CD8-positive, alpha-beta memory T cell (primary cell): ENCODE measurements around the gene GRIN2D. TPM values are rescaled to one million over a fixed set of nuclear protein-coding genes. Genes with fewer than 3 reads are reported as not detected.

ENCODE experiments used
- CTCF ChIA-PET: fragments of 350-600 bp; sonication (Branson Sonifier 250); formaldehyde crosslinking; loops from one replicate; lab custom pipeline; 2021; ENCODE audit warnings: antibody characterized with exemption; lab: Charles Lee
- POLR2A ChIA-PET: fragments of 350-600 bp; sonication (Branson Sonifier 250); formaldehyde crosslinking; loops from one replicate; lab custom pipeline; 2021; ENCODE audit warnings: antibody characterized with exemption; lab: Charles Lee
- DNase-seq, 5 donors: peaks; one replicate each; pipeline versions ENCODE4 v3.0.0 to v3.0.0-alpha.2; 2020 to 2022; ENCODE audit warnings: mixed read lengths in 1 of 5
- H3K27ac ChIP-seq: one replicate; pipeline ENCODE4 v1.7.0; 2013; ENCODE audit warnings: low read depth, mild to moderate bottlenecking, low read length, moderate library complexity
- H3K27me3 ChIP-seq: 2 replicates; pipeline ENCODE4 v1.7.0; 2013; ENCODE audit warnings: low read length, mild to moderate bottlenecking; ENCODE audit not compliant: insufficient read depth, poor library complexity, severe bottlenecking
- H3K36me3 ChIP-seq: 2 replicates; pipeline ENCODE4 v1.7.0; 2013; ENCODE audit warnings: mild to moderate bottlenecking, low read length, moderate library complexity; ENCODE audit not compliant: insufficient read depth
- H3K4me1 ChIP-seq: 2 replicates; pipeline ENCODE4 v1.7.0; 2013; ENCODE audit warnings: mild to moderate bottlenecking, low read length, moderate library complexity; ENCODE audit not compliant: insufficient read depth
- H3K4me3 ChIP-seq: 2 replicates; pipeline ENCODE4 v1.7.0; 2013; ENCODE audit warnings: mild to moderate bottlenecking, low read length
- H3K9me3 ChIP-seq: 2 replicates; pipeline ENCODE4 v1.7.0; 2013; ENCODE audit warnings: mild to moderate bottlenecking, low read length
- H3K27ac Mint-ChIP-seq, 8 donors: one replicate each; pipeline ENCODE4 v1.8.0; 2020 to 2021; ENCODE audit warnings: mixed read lengths in 8 of 8, mild to moderate bottlenecking in 6 of 8, inconsistent platforms in 3 of 8, moderate library complexity in 3 of 8
- H3K27me3 Mint-ChIP-seq, 2 donors: one replicate each; pipeline ENCODE4 v1.8.0; 2020 to 2021; ENCODE audit warnings: mixed read lengths in 2 of 2, mild to moderate bottlenecking in 1 of 2, moderate library complexity in 1 of 2
- H3K36me3 Mint-ChIP-seq, 3 donors: one replicate each; pipeline ENCODE4 v1.8.0; 2020 to 2021; ENCODE audit warnings: mixed read lengths in 3 of 3, inconsistent platforms in 1 of 3, mild to moderate bottlenecking in 1 of 3
- H3K4me1 Mint-ChIP-seq, 3 donors: one replicate each; pipeline ENCODE4 v1.8.0; 2020 to 2021; ENCODE audit warnings: mixed read lengths in 3 of 3, inconsistent platforms in 1 of 3, mild to moderate bottlenecking in 1 of 3
- H3K4me3 Mint-ChIP-seq, 7 donors: one replicate each; pipeline ENCODE4 v1.8.0; 2020 to 2021; ENCODE audit warnings: mixed read lengths in 7 of 7, mild to moderate bottlenecking in 6 of 7, moderate library complexity in 4 of 7, inconsistent platforms in 2 of 7
- H3K9me3 Mint-ChIP-seq, 5 donors: one replicate each; pipeline ENCODE4 v1.8.0; 2020 to 2022; ENCODE audit warnings: mixed read lengths in 5 of 5, mild to moderate bottlenecking in 3 of 5, moderate library complexity in 2 of 5, inconsistent platforms in 1 of 5
- polyA plus RNA-seq: library from polyadenylated mRNA; unstranded; fragments of 300-500 nt; fragmentation: Illumina TruSeq; gene quantifications from one replicate; pipeline ENCODE4 v1.2.3, GENCODE V29; 2021
- total RNA-seq, 2 experiments: library from RNA; stranded (reverse); gene quantifications; one replicate each; pipeline ENCODE4 v1.2.3, GENCODE V29; 2021

Gene GRIN2D
- total and polyA plus RNA-seq, 3 experiments from 2014 or later = 0.05 to 0.26 (median 0.13) TPM

GRCh38 chr19:48395170-48395455 lies 1.6 kb downstream of the GRIN2D start:
- no peak overlapping the region for H3K27ac ChIP-seq
- ChIA-PET POLR2A (interaction anchor here (0.6 to 0.8 kb wide), 2 partner anchors 60 to 75 kb away, joined by 3 to 5 read pairs; partner anchors contain the start of gene KCNJ14), CTCF (interaction anchor here (0.7 kb wide), 1 partner anchor 1815 kb away, joined by 4 read pairs; no protein-coding TSS in a partner anchor)
- H3K36me3 ChIP-seq = no peaks in the 10 kb centered on the region
- no peak for DNase-seq
- H3K4me1 ChIP-seq = peaks cover 49% of the 10 kb centered on the region
- peak overlapping the region in 2 of 8 donors; percentile 23 to 32 for H3K27ac Mint-ChIP-seq
- no peak overlapping the region for H3K4me3 ChIP-seq
- peak overlapping the region in 4 of 7 donors; percentile 23 to 65 (median 50) for H3K4me3 Mint-ChIP-seq
- no peaks in the 10 kb centered on the region for H3K9me3 ChIP-seq
- H3K27me3 ChIP-seq = peaks cover 29% of the 10 kb centered on the region
- peaks cover 0 to 2% (median 0%) of the 10 kb centered on the region in 5 donors for H3K9me3 Mint-ChIP-seq
- H3K36me3 Mint-ChIP-seq = peaks cover 0 to 8% (median 0%) of the 10 kb centered on the region in 3 donors
- H3K4me1 Mint-ChIP-seq = peaks cover 32 to 66% (median 37%) of the 10 kb centered on the region in 3 donors
- H3K27me3 Mint-ChIP-seq = peaks cover 28 to 33% of the 10 kb centered on the region in 2 donors

- H3K4me1 Mint-ChIP-seq = peaks cover 32 to 66% (median 37%) of the 10 kb centered on the region in 3 donors
- no peaks in the 10 kb centered on the region for H3K9me3 ChIP-seq
- peaks cover 0 to 2% (median 0%) of the 10 kb centered on the region in 5 donors for H3K9me3 Mint-ChIP-seq
- no peak for DNase-seq
- no peak overlapping the region for H3K27ac ChIP-seq
- no peaks in the 10 kb centered on the region for H3K36me3 ChIP-seq
- peak overlapping the region in 3 of 7 donors; percentile 23 to 61 (median 59) for H3K4me3 Mint-ChIP-seq
- H3K27me3 ChIP-seq = peaks cover 29% of the 10 kb centered on the region
- H3K36me3 Mint-ChIP-seq = peaks cover 0 to 6% (median 0%) of the 10 kb centered on the region in 3 donors
- peaks cover 28 to 33% of the 10 kb centered on the region in 2 donors for H3K27me3 Mint-ChIP-seq
- peak overlapping the region in 1 of 8 donors; percentile 23 for H3K27ac Mint-ChIP-seq
- H3K4me1 ChIP-seq = peaks cover 45% of the 10 kb centered on the region
- no peak overlapping the region for H3K4me3 ChIP-seq
- ChIA-PET CTCF (interaction anchor here (0.7 kb wide), 1 partner anchor 1815 kb away, joined by 4 read pairs; no protein-coding TSS in a partner anchor), POLR2A (interaction anchor here (0.6 to 0.8 kb wide), 3 partner anchors 48 to 75 kb away, joined by 3 to 5 read pairs (median 4); partner anchors contain the start of gene KCNJ14)
These were observed 2.0 kb downstream of the GRIN2D start for GRCh38 chr19:48395499-48395898.

GRCh38 chr19:48396016-48396823 lies 2.8 kb downstream of the GRIN2D start:
- peak overlapping the region in 2 of 7 donors; percentile 23 to 56 for H3K4me3 Mint-ChIP-seq
- H3K4me1 Mint-ChIP-seq = peaks cover 32 to 66% (median 37%) of the 10 kb centered on the region in 3 donors
- DNase-seq = no peak
- peaks cover 28 to 33% of the 10 kb centered on the region in 2 donors for H3K27me3 Mint-ChIP-seq
- no peak overlapping the region for H3K27ac Mint-ChIP-seq
- peaks cover 0 to 2% (median 0%) of the 10 kb centered on the region in 5 donors for H3K9me3 Mint-ChIP-seq
- H3K4me3 ChIP-seq = no peak overlapping the region
- no peak overlapping the region for H3K27ac ChIP-seq
- no peaks in the 10 kb centered on the region for H3K9me3 ChIP-seq
- peaks cover 45% of the 10 kb centered on the region for H3K4me1 ChIP-seq
- POLR2A ChIA-PET = interaction anchor here (0.8 kb wide), 1 partner anchor 47 kb away, joined by 4 read pairs; no protein-coding TSS in a partner anchor
- peaks cover 29% of the 10 kb centered on the region for H3K27me3 ChIP-seq
- H3K36me3 ChIP-seq = no peaks in the 10 kb centered on the region
- no peaks in the 10 kb centered on the region for H3K36me3 Mint-ChIP-seq
- CTCF ChIA-PET = no interaction called here

- Mint-ChIP-seq H3K9me3 (peaks cover 0 to 2% (median 0%) of the 10 kb centered on the region in 5 donors), H3K36me3 (no peaks in the 10 kb centered on the region), H3K27me3 (peaks cover 28 to 33% of the 10 kb centered on the region in 2 donors), H3K4me3 (no peak overlapping the region), H3K27ac (peak overlapping the region in 2 of 8 donors; percentile 47 to 88), H3K4me1 (peaks cover 28 to 65% (median 35%) of the 10 kb centered on the region in 3 donors)
- Histone ChIP-seq H3K27ac (no peak overlapping the region), H3K36me3 (no peaks in the 10 kb centered on the region), H3K9me3 (no peaks in the 10 kb centered on the region), H3K4me3 (no peak overlapping the region), H3K4me1 (peaks cover 41% of the 10 kb centered on the region), H3K27me3 (peaks cover 29% of the 10 kb centered on the region)
- ChIA-PET CTCF (no interaction called here), POLR2A (no interaction called here)
- no peak for DNase-seq
These were observed 3.3 kb downstream of the GRIN2D start for GRCh38 chr19:48396824-48397176.

- peaks cover 29% of the 10 kb centered on the region for H3K27me3 ChIP-seq
- Mint-ChIP-seq H3K9me3 (peaks cover 0 to 2% (median 0%) of the 10 kb centered on the region in 5 donors), H3K27me3 (peaks cover 28 to 33% of the 10 kb centered on the region in 2 donors), H3K36me3 (no peaks in the 10 kb centered on the region), H3K4me1 (peaks cover 30 to 66% (median 39%) of the 10 kb centered on the region in 3 donors), H3K27ac (peak overlapping the region; percentile 41 to 92 (median 84)), H3K4me3 (peak overlapping the region; percentile 82 to 94 (median 89))
- peak overlapping the region; percentile 35 for H3K4me3 ChIP-seq
- ChIA-PET CTCF (no interaction called here), POLR2A (no interaction called here)
- no peaks in the 10 kb centered on the region for H3K9me3 ChIP-seq
- H3K4me1 ChIP-seq = peaks cover 40% of the 10 kb centered on the region
- DNase-seq = no peak
- H3K27ac ChIP-seq = peak overlapping the region; percentile 57
- H3K36me3 ChIP-seq = no peaks in the 10 kb centered on the region
These were observed 4.0 kb downstream of the GRIN2D start for GRCh38 chr19:48397263-48398101.

- Mint-ChIP-seq H3K27me3 (peaks cover 28 to 31% of the 10 kb centered on the region in 2 donors), H3K4me3 (peak overlapping the region; percentile 82 to 94 (median 89)), H3K9me3 (no peaks in the 10 kb centered on the region), H3K4me1 (peaks cover 28 to 64% (median 39%) of the 10 kb centered on the region in 3 donors), H3K27ac (peak overlapping the region; percentile 41 to 92 (median 84)), H3K36me3 (no peaks in the 10 kb centered on the region)
- DNase-seq = no peak
- CTCF ChIA-PET = no interaction called here
- POLR2A ChIA-PET = interaction anchor here (0.6 kb wide), 1 partner anchor 596 kb away, joined by 3 read pairs; the partner anchor contains the start of gene RUVBL2
- H3K4me1 ChIP-seq = peaks cover 40% of the 10 kb centered on the region
- H3K36me3 ChIP-seq = no peaks in the 10 kb centered on the region
- H3K9me3 ChIP-seq = no peaks in the 10 kb centered on the region
- peaks cover 25% of the 10 kb centered on the region for H3K27me3 ChIP-seq
- H3K27ac ChIP-seq = peak overlapping the region; percentile 57
- peak overlapping the region; percentile 35 for H3K4me3 ChIP-seq
These were observed 4.6 kb downstream of the GRIN2D start for GRCh38 chr19:48398102-48398374.

GRCh38 chr19:48398375-48399235 lies 5.1 kb downstream of the GRIN2D start:
- Histone ChIP-seq H3K27me3 (peaks cover 25% of the 10 kb centered on the region), H3K4me1 (peaks cover 36% of the 10 kb centered on the region), H3K36me3 (no peaks in the 10 kb centered on the region), H3K9me3 (no peaks in the 10 kb centered on the region), H3K4me3 (peak overlapping the region; percentile 35), H3K27ac (peak overlapping the region; percentile 57)
- peak overlapping the region; percentile 47 to 91 (median 75) for H3K4me3 Mint-ChIP-seq
- POLR2A ChIA-PET = interaction anchor here (0.6 kb wide), 1 partner anchor 595 kb away, joined by 3 read pairs; the partner anchor contains the start of gene RUVBL2
- H3K9me3 Mint-ChIP-seq = no peaks in the 10 kb centered on the region
- H3K36me3 Mint-ChIP-seq = no peaks in the 10 kb centered on the region
- CTCF ChIA-PET = no interaction called here
- peaks cover 31 to 67% (median 43%) of the 10 kb centered on the region in 3 donors for H3K4me1 Mint-ChIP-seq
- H3K27me3 Mint-ChIP-seq = peaks cover 28 to 31% of the 10 kb centered on the region in 2 donors
- H3K27ac Mint-ChIP-seq = peak overlapping the region in 7 of 8 donors; percentile 49 to 93 (median 84)
- peak; percentile 78 to 92 (median 83) for DNase-seq
